Omental fat pad (tissue), 4 donors: ENCODE results near the gene OSER1. TPM values are rescaled to one million over a fixed set of nuclear protein-coding genes. Genes with fewer than 3 reads are reported as not detected.

Experiments
- ATAC-seq: fragments of 150-250 bp; one replicate; pipeline ENCODE4 v1.9.1; 2016; ENCODE audit warnings: mild to moderate bottlenecking, moderate library complexity; ENCODE audit not compliant: low FRiP score
- DNase-seq: peaks from one replicate; pipeline ENCODE4 v3.0.0-alpha.2; 2019; ENCODE audit warnings: low spot score
- CTCF ChIP-seq, 3 donors: fragments of 450-650 bp; IDR thresholded peaks; one replicate each; pipeline ENCODE4 v1.5.1; 2016 to 2017; ENCODE audit warnings: antibody characterized with exemption in 3 of 3, mild to moderate bottlenecking in 3 of 3, moderate library complexity in 2 of 3
- total RNA-seq, 4 donors: library from RNA; depleted of rRNA; stranded (reverse); fragments of >200 nt; gene quantifications; one replicate each; pipeline ENCODE4 v1.1.0, GENCODE V29; 2016

The OSER1 gene
- total RNA-seq, 4 donors from 2014 or later: 42.8 to 65.0 (median 49.7) TPM

DNA sequence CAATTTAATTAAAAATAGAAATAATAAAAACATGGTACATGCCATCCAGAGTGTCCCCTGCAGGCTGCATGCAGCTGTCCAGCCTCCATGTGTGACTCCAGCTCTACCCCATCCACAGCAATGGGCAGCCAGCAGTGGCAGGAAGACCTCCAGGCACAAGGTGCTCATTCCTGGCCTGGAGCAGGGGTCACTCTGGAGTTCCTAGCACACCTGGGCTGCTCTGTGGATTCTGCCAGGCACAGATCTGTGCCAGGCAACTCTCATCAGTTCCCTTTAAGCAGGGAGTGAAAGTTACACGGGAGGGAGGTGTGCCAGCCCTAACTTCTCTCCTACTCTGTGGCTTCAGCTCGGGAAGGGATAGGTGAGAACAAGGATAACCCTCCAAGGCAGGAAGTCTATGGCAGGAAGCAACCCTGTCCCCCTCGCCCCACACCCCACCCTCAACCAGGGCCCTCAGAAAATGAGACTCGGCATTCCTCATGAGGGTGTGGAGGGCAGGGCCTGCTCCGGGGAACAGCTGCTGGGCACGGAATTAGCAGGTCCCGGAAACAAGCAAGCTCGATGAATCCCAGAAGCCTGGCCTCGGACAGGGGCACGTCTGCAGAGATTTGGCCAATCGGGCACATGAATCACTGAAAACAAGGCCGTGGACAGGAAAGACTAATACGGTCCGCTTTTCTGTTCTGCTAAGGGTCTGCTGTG lies 33.6 kb downstream of the OSER1 start:
- TF ChIP-seq CTCF (IDR thresholded peaks at IDR 0.05): no peak
- DNase-seq (no peak), ATAC-seq (peak; percentile 73)

GRCh38 chr20:44174996-44175765 lies 35.4 kb downstream of the OSER1 start:
- DNase-seq: no peak
- TF ChIP-seq CTCF (IDR thresholded peaks at IDR 0.05): no peak
- no peak for ATAC-seq

- ATAC-seq (no peak), DNase-seq (no peak)
- no peak for TF ChIP-seq CTCF (IDR thresholded peaks at IDR 0.05)
Measured at GRCh38 chr20:44173846-44174245, 36.7 kb downstream of the OSER1 start.

- ATAC-seq (no peak), DNase-seq (no peak)
- TF ChIP-seq CTCF (IDR thresholded peaks at IDR 0.05): no peak
Measured at GRCh38 chr20:44173116-44173515, 37.5 kb downstream of the OSER1 start.

DNA sequence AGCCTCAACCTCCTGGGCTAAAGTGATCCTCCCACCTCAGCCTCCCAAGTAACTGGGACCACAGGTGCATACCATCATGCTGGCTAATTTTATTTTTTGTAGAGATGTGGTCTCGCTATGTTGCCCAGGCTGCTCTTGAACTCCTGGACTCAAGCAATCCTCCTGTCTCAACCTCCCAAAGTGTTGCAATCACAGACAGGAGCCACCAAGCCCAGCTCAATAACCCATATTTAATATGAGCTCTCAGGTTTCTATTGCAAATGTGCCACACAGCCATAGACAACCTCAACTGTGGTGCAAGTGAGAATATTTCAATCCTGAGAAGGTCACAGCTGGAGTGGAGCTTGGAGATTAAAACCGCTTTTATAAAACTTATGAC lies 38.0 kb downstream of the OSER1 start:
- DNase-seq (no peak), ATAC-seq (no peak)
- no peak for TF ChIP-seq CTCF (IDR thresholded peaks at IDR 0.05)

GRCh38 chr20:44171775-44172571 lies 38.6 kb downstream of the OSER1 start:
- no peak for TF ChIP-seq CTCF (IDR thresholded peaks at IDR 0.05)
- DNase-seq (no peak), ATAC-seq (no peak)
